Activated naive CD8-positive, alpha-beta T cell treated with anti-CD3 and anti-CD28 coated beads for 36 hours (primary cell): Measurements from ENCODE around the gene CAST. TPM values are rescaled to one million over a fixed set of nuclear protein-coding genes. Genes with fewer than 3 reads are reported as not detected.

ENCODE experiments used
- DNase-seq: peaks from one replicate; pipeline ENCODE4 v3.0.0; 2021
- H3K27ac Mint-ChIP-seq: one replicate; pipeline ENCODE4 v1.8.0; 2022; ENCODE audit warnings: mild to moderate bottlenecking, moderate library complexity, mixed read lengths
- H3K27me3 Mint-ChIP-seq: one replicate; pipeline ENCODE4 v1.8.0; 2022; ENCODE audit warnings: mild to moderate bottlenecking, mixed read lengths
- H3K36me3 Mint-ChIP-seq: one replicate; pipeline ENCODE4 v1.8.0; 2021; ENCODE audit warnings: mild to moderate bottlenecking, mixed read lengths
- H3K4me1 Mint-ChIP-seq: one replicate; pipeline ENCODE4 v1.8.0; 2021; ENCODE audit warnings: mixed read lengths
- H3K4me3 Mint-ChIP-seq: one replicate; pipeline ENCODE4 v1.8.0; 2022; ENCODE audit warnings: mild to moderate bottlenecking, moderate library complexity, mixed read lengths
- H3K9me3 Mint-ChIP-seq: one replicate; pipeline ENCODE4 v1.8.0; 2022; ENCODE audit warnings: mixed read lengths
- total RNA-seq, 2 experiments: library from RNA; stranded (reverse); gene quantifications; one replicate each; pipeline ENCODE4 v1.2.3, GENCODE V29; 2021

CAST gene
- total RNA-seq, 2 experiments from 2014 or later: 121 to 123 TPM

DNA sequence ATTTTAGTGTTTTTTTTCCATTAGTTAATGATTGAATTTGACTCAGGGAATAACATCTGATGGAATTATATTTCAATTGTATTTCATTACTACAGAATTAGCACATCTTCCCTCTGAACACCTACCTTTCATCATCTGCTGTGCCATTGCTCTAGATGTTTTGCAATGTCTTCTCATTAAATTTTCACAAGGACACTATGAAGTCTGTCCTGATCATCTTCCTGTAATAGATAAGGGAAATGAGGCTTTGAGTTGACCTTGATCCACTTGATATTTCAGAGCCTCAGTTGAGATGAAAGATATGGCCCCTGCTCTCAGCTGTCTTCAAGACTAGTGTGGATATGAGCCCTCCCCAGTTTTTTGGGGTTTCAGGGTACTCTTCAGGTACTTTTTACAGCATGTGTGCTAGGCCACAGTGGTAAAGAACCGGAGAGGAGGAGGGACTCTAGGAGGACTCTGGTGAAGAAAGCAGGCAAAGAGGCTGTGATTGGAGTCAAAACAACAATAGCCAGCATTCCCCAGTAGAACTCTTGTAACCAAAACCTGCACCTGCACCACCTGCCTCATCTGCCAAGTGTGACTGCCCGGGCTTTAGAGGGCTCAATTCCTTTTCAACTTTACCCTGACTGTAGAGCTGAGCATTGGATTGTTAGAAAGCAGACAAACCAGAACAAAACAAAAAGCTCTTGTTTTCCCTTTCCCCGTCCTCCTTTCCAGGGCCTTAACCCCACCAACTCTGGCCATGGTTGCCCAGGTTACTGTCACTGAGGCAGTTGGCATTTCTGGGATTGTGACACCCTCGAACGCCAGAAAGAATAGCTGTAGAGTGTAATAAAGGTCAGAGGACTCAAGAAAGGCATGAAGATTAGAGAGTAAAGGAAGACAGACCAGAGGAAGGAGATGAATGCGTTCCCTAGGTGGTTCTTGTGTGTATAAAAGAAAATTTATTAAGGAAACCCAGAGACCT lies 89.3 kb downstream of the CAST start:
- Mint-ChIP-seq H3K9me3 (no peaks in the 10 kb centered on the region), H3K4me1 (peaks cover 23% of the 10 kb centered on the region), H3K27ac (peak overlapping the region; percentile 52), H3K36me3 (peaks cover 11% of the 10 kb centered on the region), H3K27me3 (no peaks in the 10 kb centered on the region), H3K4me3 (no peak overlapping the region)
- no peak for DNase-seq

- Mint-ChIP-seq H3K4me1 (peaks cover 25% of the 10 kb centered on the region), H3K27me3 (no peaks in the 10 kb centered on the region), H3K36me3 (peaks cover 17% of the 10 kb centered on the region), H3K27ac (no peak overlapping the region), H3K9me3 (no peaks in the 10 kb centered on the region), H3K4me3 (no peak overlapping the region)
- DNase-seq: no peak
These were observed 90.3 kb downstream of the CAST start for GRCh38 chr5:96752341-96753016.

- no peaks in the 10 kb centered on the region for H3K9me3 Mint-ChIP-seq
- peak overlapping the region; percentile 34 for H3K27ac Mint-ChIP-seq
- no peak for DNase-seq
- no peak overlapping the region for H3K4me3 Mint-ChIP-seq
- peaks cover 25% of the 10 kb centered on the region for H3K4me1 Mint-ChIP-seq
- peaks cover 20% of the 10 kb centered on the region for H3K36me3 Mint-ChIP-seq
- no peaks in the 10 kb centered on the region for H3K27me3 Mint-ChIP-seq
These were observed 90.8 kb downstream of the CAST start for GRCh38 chr5:96753017-96753397.

DNA sequence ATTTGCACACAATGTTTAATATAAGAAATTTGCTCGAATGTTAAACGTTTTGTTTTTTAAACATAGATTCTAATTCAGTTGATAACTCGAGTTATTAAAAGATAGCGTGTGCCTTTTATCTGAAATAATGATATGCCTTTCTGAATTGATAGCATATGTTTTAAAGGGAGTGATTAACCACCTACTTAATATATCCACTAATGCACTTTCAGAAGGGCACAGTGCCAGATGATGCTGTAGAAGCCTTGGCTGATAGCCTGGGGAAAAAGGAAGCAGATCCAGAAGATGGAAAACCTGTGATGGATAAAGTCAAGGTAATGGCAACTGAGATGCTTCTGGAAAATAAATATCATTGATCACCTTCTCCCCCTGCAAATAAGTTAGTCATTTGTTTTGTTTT lies 91.7 kb downstream of the CAST start:
- no peak overlapping the region for H3K27ac Mint-ChIP-seq

DNA sequence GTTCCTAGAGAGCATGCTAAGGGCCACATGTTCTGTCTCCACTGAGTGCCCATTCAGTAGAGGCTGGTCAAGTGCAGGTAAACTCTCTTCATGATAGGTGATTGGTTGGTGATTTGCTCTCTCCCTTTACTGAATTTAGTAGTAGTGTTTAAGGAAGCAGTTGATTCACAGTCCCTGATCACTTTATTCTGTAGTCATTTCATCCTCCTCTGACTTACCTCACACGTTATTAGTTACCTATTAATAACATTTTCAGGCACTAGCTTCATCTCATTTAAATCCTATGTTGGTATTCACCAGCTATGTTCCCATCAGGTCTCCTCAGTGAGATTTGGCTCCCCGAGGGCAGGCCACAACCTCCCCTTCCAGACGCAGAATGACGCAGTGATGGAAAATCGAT lies 93.7 kb downstream of the CAST start:
- peaks cover 15% of the 10 kb centered on the region for H3K4me1 Mint-ChIP-seq
- H3K4me3 Mint-ChIP-seq: no peak overlapping the region
- H3K9me3 Mint-ChIP-seq: no peaks in the 10 kb centered on the region
- H3K27me3 Mint-ChIP-seq: no peaks in the 10 kb centered on the region
- no peak for DNase-seq
- H3K36me3 Mint-ChIP-seq: peaks cover 17% of the 10 kb centered on the region
- H3K27ac Mint-ChIP-seq: no peak overlapping the region

More for the DNA sequence above, 91.7 kb downstream of the CAST start:
- peaks cover 21% of the 10 kb centered on the region for H3K4me1 Mint-ChIP-seq
- peaks cover 17% of the 10 kb centered on the region for H3K36me3 Mint-ChIP-seq
- no peak for DNase-seq
- no peaks in the 10 kb centered on the region for H3K27me3 Mint-ChIP-seq
- H3K9me3 Mint-ChIP-seq: no peaks in the 10 kb centered on the region
- H3K4me3 Mint-ChIP-seq: no peak overlapping the region

DNA sequence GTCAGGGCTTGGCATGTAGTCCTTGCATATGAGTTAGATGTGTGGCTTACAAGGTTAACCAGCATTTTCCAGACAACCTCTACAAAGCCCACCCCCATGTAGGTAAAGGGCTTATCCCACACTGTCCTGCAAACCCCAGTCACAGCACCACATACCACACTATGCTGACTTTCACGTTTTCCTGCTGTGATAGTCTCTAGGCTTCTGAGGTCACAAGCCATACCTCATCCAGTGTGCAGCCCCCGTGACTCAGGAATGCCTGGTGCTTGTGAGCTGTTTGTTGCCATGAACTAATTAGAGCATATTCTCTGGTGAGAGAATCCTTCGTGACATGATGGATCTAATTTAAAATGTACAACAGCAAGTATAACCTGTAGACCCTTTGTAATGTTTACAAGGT lies 94.8 kb downstream of the CAST start:
- H3K36me3 Mint-ChIP-seq: peaks cover 15% of the 10 kb centered on the region
- H3K27me3 Mint-ChIP-seq: no peaks in the 10 kb centered on the region
- H3K9me3 Mint-ChIP-seq: no peaks in the 10 kb centered on the region
- H3K4me1 Mint-ChIP-seq: peaks cover 5% of the 10 kb centered on the region
- DNase-seq: no peak
- H3K27ac Mint-ChIP-seq: no peak overlapping the region
- H3K4me3 Mint-ChIP-seq: no peak overlapping the region

DNA sequence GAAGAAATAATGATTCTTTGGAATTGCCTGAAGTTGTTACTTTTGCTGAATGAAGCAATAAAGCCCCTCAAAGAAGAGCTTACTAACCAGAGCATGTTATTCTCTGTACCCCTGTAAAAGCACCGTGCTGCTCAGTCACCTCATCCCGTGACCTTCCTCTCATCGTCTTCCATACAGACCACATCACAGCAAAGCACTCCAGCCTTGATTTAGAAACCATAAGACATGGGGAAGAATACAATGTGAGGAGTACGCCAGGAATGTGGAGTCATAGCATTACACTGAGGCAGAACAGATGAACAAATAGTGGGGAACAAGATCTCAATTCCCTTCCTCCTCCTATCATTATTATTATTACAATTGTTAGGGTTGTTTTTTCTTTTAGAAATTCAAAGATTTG lies 96.4 kb downstream of the CAST start:
- Mint-ChIP-seq H3K9me3 (no peaks in the 10 kb centered on the region), H3K27me3 (no peaks in the 10 kb centered on the region), H3K27ac (no peak overlapping the region), H3K36me3 (peaks cover 14% of the 10 kb centered on the region), H3K4me1 (peaks cover 2% of the 10 kb centered on the region), H3K4me3 (no peak overlapping the region)
- DNase-seq: no peak

DNA sequence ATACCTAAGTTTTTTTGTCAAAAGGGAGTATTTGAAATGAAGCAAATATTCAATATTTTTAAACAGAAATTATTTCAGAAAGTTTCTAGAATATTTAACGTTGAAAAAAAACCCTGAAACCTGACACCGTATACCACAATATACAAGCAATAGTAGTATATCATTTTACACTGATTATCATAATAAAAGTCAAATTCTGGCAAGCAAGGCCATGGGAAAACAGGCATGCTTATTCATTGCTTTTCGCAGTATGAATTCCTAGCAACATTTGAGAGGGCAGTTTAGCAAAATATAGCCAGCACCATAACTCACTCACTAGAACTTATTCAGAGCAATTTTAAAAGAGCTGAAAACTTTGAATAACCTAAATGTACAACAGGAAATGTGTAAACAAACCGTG lies 99.4 kb downstream of the CAST start:
- no peak for DNase-seq
- no peak overlapping the region for H3K4me3 Mint-ChIP-seq
- H3K4me1 Mint-ChIP-seq: peaks cover 4% of the 10 kb centered on the region
- peaks cover 20% of the 10 kb centered on the region for H3K36me3 Mint-ChIP-seq
- H3K27ac Mint-ChIP-seq: no peak overlapping the region
- H3K9me3 Mint-ChIP-seq: no peaks in the 10 kb centered on the region
- no peaks in the 10 kb centered on the region for H3K27me3 Mint-ChIP-seq

GRCh38 chr5:96763026-96763425 lies 100.8 kb downstream of the CAST start:
- peaks cover 2% of the 10 kb centered on the region for H3K4me1 Mint-ChIP-seq
- no peak overlapping the region for H3K4me3 Mint-ChIP-seq
- H3K27ac Mint-ChIP-seq: no peak overlapping the region
- no peaks in the 10 kb centered on the region for H3K9me3 Mint-ChIP-seq
- H3K27me3 Mint-ChIP-seq: no peaks in the 10 kb centered on the region
- peaks cover 11% of the 10 kb centered on the region for H3K36me3 Mint-ChIP-seq
- DNase-seq: no peak

GRCh38 chr5:96765043-96765442 lies 102.9 kb downstream of the CAST start:
- no peak for DNase-seq
- H3K27me3 Mint-ChIP-seq: no peaks in the 10 kb centered on the region
- H3K36me3 Mint-ChIP-seq: peaks cover 21% of the 10 kb centered on the region
- no peaks in the 10 kb centered on the region for H3K9me3 Mint-ChIP-seq
- H3K4me1 Mint-ChIP-seq: peaks cover 2% of the 10 kb centered on the region
- peak overlapping the region; percentile 42 for H3K27ac Mint-ChIP-seq
- H3K4me3 Mint-ChIP-seq: no peak overlapping the region

- Mint-ChIP-seq H3K4me3 (no peak overlapping the region), H3K9me3 (no peaks in the 10 kb centered on the region), H3K4me1 (peaks cover 20% of the 10 kb centered on the region), H3K27ac (peak overlapping the region; percentile 12), H3K36me3 (peaks cover 35% of the 10 kb centered on the region), H3K27me3 (no peaks in the 10 kb centered on the region)
- DNase-seq: no peak
These were observed 106.6 kb downstream of the CAST start for GRCh38 chr5:96768708-96769251.

- no peak for DNase-seq
- Mint-ChIP-seq H3K36me3 (peaks cover 38% of the 10 kb centered on the region), H3K4me1 (peaks cover 18% of the 10 kb centered on the region), H3K27ac (peak overlapping the region; percentile 86), H3K27me3 (no peaks in the 10 kb centered on the region), H3K9me3 (no peaks in the 10 kb centered on the region), H3K4me3 (peak overlapping the region; percentile 10)
These were observed 109.2 kb downstream of the CAST start for GRCh38 chr5:96771395-96771794.

- H3K4me3 Mint-ChIP-seq: no peak overlapping the region
- H3K36me3 Mint-ChIP-seq: peaks cover 38% of the 10 kb centered on the region
- no peak for DNase-seq
- H3K27ac Mint-ChIP-seq: peak overlapping the region; percentile 86
- H3K4me1 Mint-ChIP-seq: peaks cover 18% of the 10 kb centered on the region
- H3K9me3 Mint-ChIP-seq: no peaks in the 10 kb centered on the region
- H3K27me3 Mint-ChIP-seq: no peaks in the 10 kb centered on the region
These were observed 109.9 kb downstream of the CAST start for GRCh38 chr5:96772111-96772510.

- DNase-seq: no peak
- Mint-ChIP-seq H3K27ac (peak overlapping the region; percentile 16), H3K4me3 (no peak overlapping the region), H3K4me1 (peaks cover 18% of the 10 kb centered on the region), H3K9me3 (no peaks in the 10 kb centered on the region), H3K27me3 (no peaks in the 10 kb centered on the region), H3K36me3 (peaks cover 40% of the 10 kb centered on the region)
These were observed 110.4 kb downstream of the CAST start for GRCh38 chr5:96772542-96772941.

- Mint-ChIP-seq H3K27me3 (no peaks in the 10 kb centered on the region), H3K36me3 (peaks cover 45% of the 10 kb centered on the region), H3K27ac (no peak overlapping the region), H3K4me3 (no peak overlapping the region), H3K9me3 (no peaks in the 10 kb centered on the region), H3K4me1 (peaks cover 18% of the 10 kb centered on the region)
- DNase-seq: no peak
These were observed 112.9 kb downstream of the CAST start for GRCh38 chr5:96775050-96775449.
